Mesendoderm (in vitro differentiated cells): ENCODE data around the gene FPR1.

Source experiments
- DNase-seq: peaks from one replicate; pipeline ENCODE4 v3.0.0; 2013
- H2AK5ac ChIP-seq: 2 replicates; pipeline ENCODE4 v1.6.1; 2013; ENCODE audit warnings: low read length, inconsistent platforms
- H2BK120ac ChIP-seq: 2 replicates; pipeline ENCODE4 v1.6.1; 2013; ENCODE audit warnings: low read depth, mild to moderate bottlenecking, low read length, moderate library complexity, mixed read lengths
- H2BK15ac ChIP-seq: replicated peaks from 2 replicates; pipeline ENCODE4 v1.6.1; 2013; ENCODE audit warnings: low read depth, mild to moderate bottlenecking, moderate library complexity
- H2BK5ac ChIP-seq: 2 replicates; pipeline ENCODE4 v1.6.1; 2013; ENCODE audit warnings: low read length, inconsistent platforms
- H3K18ac ChIP-seq: 2 replicates; pipeline ENCODE4 v1.6.1; 2013; ENCODE audit warnings: mild to moderate bottlenecking, low read length, mixed read lengths
- H3K23ac ChIP-seq: one replicate; pipeline ENCODE4 v1.6.1; 2013; ENCODE audit warnings: low read length
- H3K27ac ChIP-seq: 2 replicates; pipeline ENCODE4 v1.5.1; 2013; ENCODE audit warnings: low read depth, mild to moderate bottlenecking, inconsistent platforms, low read length, moderate library complexity
- H3K27me3 ChIP-seq: 2 replicates; pipeline ENCODE4 v1.6.1; 2013; ENCODE audit warnings: low read length, control low read depth, mild to moderate bottlenecking, inconsistent platforms; ENCODE audit not compliant: insufficient read depth, poor library complexity
- H3K36me3 ChIP-seq: 2 replicates; pipeline ENCODE4 v1.6.1; 2013; ENCODE audit warnings: low read length, inconsistent platforms; ENCODE audit not compliant: control insufficient read depth, insufficient read depth
- H3K4ac ChIP-seq: one replicate; pipeline ENCODE4 v1.6.1; 2013; ENCODE audit warnings: low read depth, mild to moderate bottlenecking, low read length, moderate library complexity
- H3K4me1 ChIP-seq: 2 replicates; pipeline ENCODE4 v1.6.1; 2013; ENCODE audit warnings: low read depth, low read length, inconsistent platforms; ENCODE audit not compliant: control insufficient read depth
- H3K4me2 ChIP-seq: 2 replicates; pipeline ENCODE4 v1.6.1; 2013; ENCODE audit warnings: low read length
- H3K4me3 ChIP-seq: 2 replicates; pipeline ENCODE4 v1.5.1; 2013; ENCODE audit warnings: mild to moderate bottlenecking, low read length
- H3K56ac ChIP-seq: one replicate; pipeline ENCODE4 v1.6.1; 2013; ENCODE audit warnings: low read length
- H3K79me1 ChIP-seq: 2 replicates; pipeline ENCODE4 v1.6.1; 2013; ENCODE audit warnings: low read length, inconsistent platforms
- H3K79me2 ChIP-seq: 2 replicates; pipeline ENCODE4 v1.6.1; 2013; ENCODE audit warnings: mild to moderate bottlenecking, low read length; ENCODE audit not compliant: control insufficient read depth, insufficient read depth
- H3K9ac ChIP-seq: 2 replicates; pipeline ENCODE4 v1.6.1; 2013; ENCODE audit warnings: low read length, inconsistent platforms
- H4K5ac ChIP-seq: one replicate; pipeline ENCODE4 v1.6.1; 2013; ENCODE audit warnings: low read length
- H4K8ac ChIP-seq: one replicate; pipeline ENCODE4 v1.6.1; 2013; ENCODE audit warnings: low read depth, mild to moderate bottlenecking, control low read depth, low read length, moderate library complexity
- WGBS: extraction: QIAGEN DNeasy Blood & Tissue Kit; methylation state at CpG from one replicate; pipeline ENCODE4 v1.1.7; 2013; ENCODE audit warnings: low lambda C conversion rate, missing lambda C conversion rate; ENCODE audit not compliant: insufficient coverage; ENCODE audit errors: extremely low coverage; 5-methylcytosine and 5-hydroxymethylcytosine counted together

FPR1 gene

GRCh38 chr19:51749979-51750378, 1.7 kb downstream of the FPR1 start:
- Histone ChIP-seq H3K79me1 (no peaks in the 10 kb centered on the region), H2BK15ac (no peak overlapping the region), H3K27me3 (no peaks in the 10 kb centered on the region), H3K4me1 (no peaks in the 10 kb centered on the region), H2BK120ac (no peak overlapping the region), H3K79me2 (no peaks in the 10 kb centered on the region), H3K9ac (no peak overlapping the region), H4K8ac (no peak overlapping the region), H4K5ac (no peak overlapping the region), H3K56ac (no peak overlapping the region), H3K27ac (no peak overlapping the region), H3K4ac (no peak overlapping the region), H3K18ac (no peak overlapping the region), H3K4me2 (no peak overlapping the region), H3K36me3 (no peaks in the 10 kb centered on the region), H3K4me3 (no peak overlapping the region), H2BK5ac (no peak overlapping the region), H2AK5ac (no peak overlapping the region), H3K23ac (no peak overlapping the region)
- WGBS: no CpG with 5 or more reads among the region's 4 CpGs
- no peak for DNase-seq

- Histone ChIP-seq H2AK5ac (no peak overlapping the region), H4K8ac (no peak overlapping the region), H2BK5ac (no peak overlapping the region), H3K4me3 (no peak overlapping the region), H3K36me3 (no peaks in the 10 kb centered on the region), H3K79me1 (no peaks in the 10 kb centered on the region), H3K56ac (no peak overlapping the region), H3K9ac (no peak overlapping the region), H3K4me1 (no peaks in the 10 kb centered on the region), H3K27ac (no peak overlapping the region), H3K18ac (no peak overlapping the region), H2BK120ac (no peak overlapping the region), H3K23ac (no peak overlapping the region), H4K5ac (no peak overlapping the region), H3K4ac (no peak overlapping the region), H3K27me3 (no peaks in the 10 kb centered on the region), H3K4me2 (no peak overlapping the region), H2BK15ac (no peak overlapping the region), H3K79me2 (no peaks in the 10 kb centered on the region)
- WGBS: no CpG with 5 or more reads among the region's 7 CpGs
- DNase-seq: no peak
Measured at GRCh38 chr19:51746731-51747130, 4.9 kb downstream of the FPR1 start.

- Histone ChIP-seq H3K79me1 (no peaks in the 10 kb centered on the region), H3K4me1 (no peaks in the 10 kb centered on the region), H2AK5ac (no peak overlapping the region), H3K79me2 (no peaks in the 10 kb centered on the region), H2BK5ac (no peak overlapping the region), H3K27me3 (no peaks in the 10 kb centered on the region), H3K4me2 (no peak overlapping the region), H3K9ac (no peak overlapping the region), H2BK120ac (no peak overlapping the region), H3K56ac (no peak overlapping the region), H4K8ac (no peak overlapping the region), H4K5ac (no peak overlapping the region), H3K36me3 (no peaks in the 10 kb centered on the region), H3K4ac (no peak overlapping the region), H3K27ac (no peak overlapping the region), H3K23ac (no peak overlapping the region), H3K18ac (no peak overlapping the region), H2BK15ac (no peak overlapping the region), H3K4me3 (no peak overlapping the region)
- WGBS: no CpG with 5 or more reads among the region's 3 CpGs
- no peak for DNase-seq
Measured at GRCh38 chr19:51743405-51743804, 8.3 kb downstream of the FPR1 start.

GRCh38 chr19:51742789-51743188, 8.9 kb downstream of the FPR1 start:
- Histone ChIP-seq H2BK15ac (no peak overlapping the region), H2AK5ac (no peak overlapping the region), H3K27me3 (no peaks in the 10 kb centered on the region), H3K4me3 (no peak overlapping the region), H3K27ac (no peak overlapping the region), H4K5ac (no peak overlapping the region), H3K4me1 (no peaks in the 10 kb centered on the region), H3K18ac (no peak overlapping the region), H3K9ac (no peak overlapping the region), H3K79me2 (no peaks in the 10 kb centered on the region), H3K36me3 (no peaks in the 10 kb centered on the region), H3K4me2 (no peak overlapping the region), H3K56ac (no peak overlapping the region), H3K23ac (no peak overlapping the region), H3K79me1 (no peaks in the 10 kb centered on the region), H2BK5ac (no peak overlapping the region), H3K4ac (no peak overlapping the region), H2BK120ac (no peak overlapping the region), H4K8ac (no peak overlapping the region)
- no CpG with 5 or more reads among the region's 6 CpGs for WGBS
- no peak for DNase-seq

GRCh38 chr19:51740356-51740755, 11.3 kb downstream of the FPR1 start:
- WGBS: no CpG with 5 or more reads among the region's 5 CpGs
- Histone ChIP-seq H2AK5ac (no peak overlapping the region), H3K4me2 (no peak overlapping the region), H3K79me2 (no peaks in the 10 kb centered on the region), H3K4ac (no peak overlapping the region), H3K18ac (no peak overlapping the region), H3K23ac (no peak overlapping the region), H3K79me1 (no peaks in the 10 kb centered on the region), H3K27me3 (no peaks in the 10 kb centered on the region), H2BK120ac (no peak overlapping the region), H3K4me1 (no peaks in the 10 kb centered on the region), H3K9ac (no peak overlapping the region), H3K56ac (no peak overlapping the region), H3K4me3 (no peak overlapping the region), H3K36me3 (no peaks in the 10 kb centered on the region), H4K8ac (no peak overlapping the region), H3K27ac (no peak overlapping the region), H2BK15ac (no peak overlapping the region), H2BK5ac (no peak overlapping the region), H4K5ac (no peak overlapping the region)
- no peak for DNase-seq

GRCh38 chr19:51739466-51740213, 12.0 kb downstream of the FPR1 start:
- H3K79me2 ChIP-seq: no peaks in the 10 kb centered on the region
- no peak for DNase-seq
- no peak overlapping the region for H2AK5ac ChIP-seq
- H3K4me1 ChIP-seq: no peaks in the 10 kb centered on the region
- no peak overlapping the region for H2BK5ac ChIP-seq
- WGBS: no CpG with 5 or more reads among the region's 13 CpGs
- no peak overlapping the region for H3K9ac ChIP-seq
- H3K4me2 ChIP-seq: no peak overlapping the region
- H3K4me3 ChIP-seq: no peak overlapping the region
- H2BK15ac ChIP-seq: no peak overlapping the region
- no peaks in the 10 kb centered on the region for H3K27me3 ChIP-seq
- H4K5ac ChIP-seq: no peak overlapping the region
- no peaks in the 10 kb centered on the region for H3K79me1 ChIP-seq
- H3K23ac ChIP-seq: no peak overlapping the region
- H3K36me3 ChIP-seq: no peaks in the 10 kb centered on the region
- H3K27ac ChIP-seq: no peak overlapping the region
- H3K4ac ChIP-seq: no peak overlapping the region
- H4K8ac ChIP-seq: no peak overlapping the region
- H3K18ac ChIP-seq: no peak overlapping the region
- H3K56ac ChIP-seq: no peak overlapping the region
- H2BK120ac ChIP-seq: no peak overlapping the region
